ENCODE measurements around the gene GARIN5A.

- no peak for TF ChIP-seq CTCF (IDR thresholded peaks at IDR 0.05)
- TF ChIP-seq JUNB (IDR thresholded peaks at IDR 0.05), result no peak
- no peak for TF ChIP-seq HOXB13 (CRISPR knock-in tag; IDR thresholded peaks at IDR 0.05; ENCODE audit: low read depth)
- TF ChIP-seq E2F6 (IDR thresholded peaks at IDR 0.05; ENCODE audit: borderline replicate concordance, low read depth), result no peak
Observed at GRCh38 chr19:50425581-50425980, 51.1 kb downstream of the GARIN5A start.
